GM19468 (cell line): ENCODE measurements around the gene CDH26.

ENCODE experiments used
- ATAC-seq: cut with Tn5 transposase; IDR thresholded peaks from one replicate; pipeline ENCODE4 v1.9.1; 2021; ENCODE audit warnings: mild to moderate bottlenecking, moderate library complexity, moderate number of reproducible peaks; ENCODE audit not compliant: unreplicated experiment; ENCODE audit errors: extremely low read depth

Gene CDH26

DNA sequence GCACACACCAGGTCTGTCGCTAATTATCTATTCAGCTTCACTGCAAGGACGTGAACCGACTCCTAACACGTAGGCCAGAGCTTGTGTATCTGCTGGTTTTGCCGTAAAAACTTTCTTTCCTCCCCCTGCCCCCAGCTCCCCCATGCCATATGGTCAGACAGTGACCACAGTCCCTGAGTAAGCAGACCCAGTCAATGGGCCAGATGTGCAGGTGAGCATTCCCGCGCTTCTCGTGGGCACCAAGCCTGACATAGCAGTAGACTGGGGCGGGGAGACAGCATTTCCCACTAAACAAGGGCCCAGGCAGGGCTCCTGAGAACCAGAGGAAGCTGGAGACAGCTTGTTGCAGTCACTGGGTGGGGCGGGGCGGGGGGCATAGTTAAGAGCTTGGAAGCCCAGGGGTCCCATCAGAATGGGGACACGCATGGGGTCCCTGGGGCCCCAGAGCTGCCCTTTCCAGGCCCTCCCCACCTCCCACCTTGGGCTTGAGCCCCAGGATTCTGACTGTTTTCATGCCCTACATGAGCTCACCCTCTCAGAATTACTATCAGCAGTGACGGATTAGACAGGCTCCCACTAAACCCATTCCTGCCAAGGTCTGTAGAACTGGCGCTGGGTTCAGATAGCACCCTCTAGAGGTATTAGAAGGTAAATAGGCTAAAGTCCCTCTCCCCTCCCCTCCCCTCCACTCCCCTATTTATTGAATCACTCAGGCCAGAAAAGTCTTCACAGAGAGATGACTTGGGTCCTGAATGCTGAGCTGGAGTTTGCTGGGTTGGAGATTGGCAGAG, 51.8 kb downstream of the CDH26 start:
- no peak for ATAC-seq

- no peak for ATAC-seq
These were observed 52.7 kb downstream of the CDH26 start for GRCh38 chr20:60010689-60011458.

DNA sequence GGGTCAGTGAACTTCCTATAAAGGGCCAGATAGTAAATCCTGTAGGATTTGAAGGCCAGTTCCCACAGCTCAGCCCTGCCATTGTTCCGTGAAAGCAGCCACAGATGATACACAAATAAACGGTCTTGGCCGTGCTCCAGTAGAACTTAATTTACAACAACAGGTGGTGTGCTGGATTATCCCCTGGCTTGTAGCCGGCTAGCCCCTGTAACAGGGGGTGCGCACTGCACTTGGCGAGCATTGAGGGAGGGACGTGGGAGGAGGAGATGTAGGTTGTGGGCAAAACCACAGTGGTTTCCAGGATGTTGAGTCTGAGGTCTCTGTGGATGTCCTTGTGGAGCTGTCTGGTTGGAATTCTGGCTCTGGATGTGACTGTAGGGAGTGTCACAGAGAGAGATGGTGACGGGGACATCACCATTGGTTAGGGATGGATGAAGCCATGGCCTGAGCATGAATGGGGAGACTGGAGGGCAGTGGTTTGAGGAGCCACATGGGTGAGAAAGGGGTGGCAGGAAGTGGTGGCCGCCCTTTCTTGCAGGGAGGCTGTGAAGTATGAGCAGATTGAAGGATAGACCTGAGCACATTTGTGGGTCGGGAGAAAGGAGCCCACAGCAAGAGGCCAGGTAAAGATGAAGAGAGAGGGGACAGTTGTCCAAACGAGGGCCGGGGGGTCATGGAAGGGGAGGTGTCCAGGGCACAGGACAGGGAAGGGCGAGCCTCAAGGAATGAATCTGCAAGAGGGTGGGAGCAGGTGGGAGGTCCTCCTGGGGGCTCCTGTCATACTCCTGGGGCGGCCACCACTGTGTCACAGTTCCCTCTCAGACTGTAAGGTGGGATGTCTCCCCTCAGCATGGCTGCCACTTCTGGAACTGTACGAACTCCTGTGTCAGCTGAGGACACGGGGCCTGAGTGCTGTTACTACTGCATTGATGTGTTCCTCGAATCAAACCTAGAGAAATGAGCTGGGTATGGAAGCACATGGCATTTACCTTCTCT, 53.6 kb downstream of the CDH26 start:
- no peak for ATAC-seq

GRCh38 chr20:60013296-60014139, 55.3 kb downstream of the CDH26 start:
- ATAC-seq, result no peak

DNA sequence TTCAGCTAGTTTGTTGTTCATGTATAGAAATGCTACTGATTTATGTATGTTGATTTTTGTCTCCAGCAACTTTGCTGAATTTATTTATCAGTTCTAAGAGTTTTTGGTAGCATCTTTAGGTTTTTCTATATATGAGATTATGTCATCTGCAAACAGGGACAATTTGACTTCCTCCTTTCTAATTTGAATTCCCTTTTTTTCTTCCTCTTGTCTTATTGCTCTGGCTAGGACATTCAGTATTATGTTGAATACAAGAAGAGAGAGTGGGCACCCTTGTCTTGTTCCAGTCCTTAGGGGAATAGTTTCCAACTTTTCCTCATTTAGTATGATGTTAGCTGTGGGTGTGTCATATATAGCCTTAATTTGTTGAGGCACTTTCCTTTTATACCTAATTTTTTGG, 58.2 kb downstream of the CDH26 start:
- ATAC-seq, result no peak

DNA sequence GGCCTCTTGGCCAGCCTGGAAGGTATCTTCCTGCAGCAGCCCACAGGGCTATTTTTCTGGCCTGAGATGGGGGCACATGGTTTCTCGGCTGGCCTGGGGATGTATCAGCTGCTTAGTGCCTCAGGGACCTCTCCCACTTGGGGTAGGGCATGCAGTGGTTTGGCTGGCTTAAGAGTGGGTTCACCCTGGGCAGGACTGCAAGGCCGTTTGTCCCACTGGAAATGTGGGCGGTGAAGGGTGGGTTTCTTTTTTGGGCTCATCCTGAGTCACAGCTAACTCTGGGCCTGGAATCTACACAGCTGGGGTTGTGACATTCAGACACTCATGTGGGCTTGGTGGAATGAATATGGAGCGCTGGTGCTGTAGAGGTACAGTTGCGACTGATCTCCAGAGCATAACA, 62.0 kb downstream of the CDH26 start:
- no peak for ATAC-seq

- ATAC-seq, result no peak
These were observed 62.9 kb downstream of the CDH26 start for GRCh38 chr20:60021104-60021503.

- ATAC-seq, result no peak
These were observed 64.6 kb downstream of the CDH26 start for GRCh38 chr20:60022849-60023248.

- no peak for ATAC-seq
These were observed 66.0 kb downstream of the CDH26 start for GRCh38 chr20:60024245-60024644.

DNA sequence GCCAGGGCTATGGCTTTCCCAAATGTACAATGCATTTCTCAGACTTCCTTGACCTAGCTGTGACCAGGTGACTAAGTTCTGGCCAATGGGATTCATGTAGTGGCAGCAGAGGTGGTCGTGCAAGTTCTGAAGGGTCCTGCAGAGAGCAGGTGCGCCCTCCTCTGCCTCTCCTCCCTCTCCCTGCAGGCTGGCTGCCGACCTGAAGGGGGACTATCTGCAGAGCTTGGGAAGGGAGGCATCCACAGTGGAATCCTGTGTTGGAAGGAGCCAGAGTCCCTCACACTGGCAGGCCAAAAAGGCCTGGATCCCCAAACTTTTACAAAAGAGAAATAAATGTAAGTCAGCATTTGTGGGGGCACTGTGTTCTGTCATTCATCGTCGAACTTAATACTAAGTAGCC, 66.6 kb downstream of the CDH26 start:
- no peak for ATAC-seq

DNA sequence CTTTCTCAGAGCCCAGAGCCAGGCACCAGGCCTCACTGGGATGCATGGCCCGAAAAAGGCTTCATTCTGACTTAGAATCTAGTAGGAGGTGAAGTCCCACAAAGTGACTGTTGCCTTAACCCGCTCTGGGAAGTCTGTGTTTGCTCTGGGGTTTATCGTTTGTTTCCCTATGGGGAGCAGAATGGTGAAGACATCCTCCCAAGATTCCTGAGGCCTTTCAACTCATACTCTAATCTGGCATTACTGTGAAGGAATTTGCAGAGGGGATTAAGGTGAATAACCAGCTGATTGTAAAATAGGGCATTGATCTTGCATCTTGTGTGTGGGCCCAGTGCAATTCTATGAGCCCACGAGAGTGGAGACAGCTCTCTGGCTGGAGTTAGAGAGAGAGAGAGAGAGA, 67.8 kb downstream of the CDH26 start:
- ATAC-seq, result no peak

DNA sequence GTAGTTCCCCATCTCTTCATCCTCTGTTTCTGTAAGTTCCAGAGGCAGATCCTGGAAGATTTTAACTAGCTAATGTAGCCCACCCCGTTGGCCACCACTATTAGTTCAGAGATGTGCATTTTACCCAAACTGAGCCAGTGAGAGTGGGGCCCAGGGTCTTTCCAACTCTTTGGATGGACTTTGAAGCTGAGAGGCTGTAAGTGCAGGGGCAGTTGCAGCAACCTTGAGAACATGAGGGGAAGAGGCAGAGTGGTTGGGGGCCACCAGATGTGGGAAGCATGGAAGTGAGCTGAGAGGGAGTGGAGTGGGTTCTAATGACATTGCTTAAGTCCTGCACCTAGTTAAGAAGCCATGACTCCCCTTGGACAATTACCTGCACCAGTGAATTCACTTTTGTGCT, 72.2 kb downstream of the CDH26 start:
- ATAC-seq, result no peak

DNA sequence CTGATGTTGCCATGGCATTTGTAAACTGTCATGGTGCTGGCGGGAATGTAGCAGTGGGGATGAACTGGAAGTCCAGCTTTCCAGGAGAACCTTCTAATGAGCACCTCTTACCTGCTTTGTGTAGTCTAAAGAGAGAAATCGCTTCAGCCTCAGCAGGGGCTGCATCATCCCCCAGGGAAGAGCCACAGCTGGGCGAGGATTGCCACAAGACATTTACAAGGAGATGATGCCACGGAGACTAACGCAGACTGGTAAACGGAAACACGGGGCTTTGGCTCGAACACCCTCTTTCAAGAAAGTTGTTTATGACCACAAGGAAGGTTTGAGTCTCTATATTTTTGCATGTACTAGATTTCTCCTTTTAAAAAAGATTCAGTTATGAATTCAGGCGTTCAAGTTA, 72.9 kb downstream of the CDH26 start:
- ATAC-seq, result no peak

DNA sequence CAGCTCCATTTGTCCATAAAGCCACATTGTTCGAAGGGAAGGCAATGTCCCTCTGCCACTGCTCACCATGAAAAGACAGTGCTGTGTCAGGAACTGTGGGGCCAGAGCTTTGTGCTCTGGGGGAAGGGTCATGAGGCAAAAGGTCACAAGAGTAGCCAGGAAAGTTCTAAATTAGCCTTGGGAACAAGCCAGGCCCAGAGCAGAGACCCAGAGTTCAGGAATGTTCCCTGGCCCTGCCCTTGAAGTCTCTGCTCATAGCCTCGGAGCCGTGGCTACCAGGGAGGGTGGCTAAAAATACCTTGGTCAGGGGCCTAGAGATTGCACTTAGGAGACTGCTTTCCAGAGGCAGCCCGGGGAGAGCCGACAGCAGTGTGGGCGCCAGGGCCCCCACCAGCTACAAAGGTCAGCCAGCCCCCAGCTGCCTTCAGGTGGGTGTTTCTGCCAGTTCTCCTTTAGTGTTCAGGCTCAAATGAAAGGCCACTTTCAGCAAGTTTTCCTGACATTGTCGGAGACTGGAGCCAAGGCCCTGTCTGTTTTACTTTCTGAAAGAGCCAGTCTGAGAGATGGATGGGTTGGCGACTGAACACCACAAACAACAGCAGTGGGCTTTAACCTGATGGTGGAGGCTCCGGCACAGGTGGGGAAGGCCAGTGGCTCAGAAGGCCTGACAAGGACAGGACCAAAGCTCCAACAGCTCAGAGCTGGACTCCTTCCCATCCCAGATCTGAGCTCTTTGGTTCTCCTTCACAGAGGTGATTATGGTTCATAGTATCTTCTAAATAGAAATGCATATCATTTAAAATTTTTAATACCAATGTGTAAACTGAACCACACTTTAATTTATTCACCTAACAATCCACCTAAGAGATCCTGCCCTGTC, 76.2 kb downstream of the CDH26 start:
- ATAC-seq, result no peak

DNA sequence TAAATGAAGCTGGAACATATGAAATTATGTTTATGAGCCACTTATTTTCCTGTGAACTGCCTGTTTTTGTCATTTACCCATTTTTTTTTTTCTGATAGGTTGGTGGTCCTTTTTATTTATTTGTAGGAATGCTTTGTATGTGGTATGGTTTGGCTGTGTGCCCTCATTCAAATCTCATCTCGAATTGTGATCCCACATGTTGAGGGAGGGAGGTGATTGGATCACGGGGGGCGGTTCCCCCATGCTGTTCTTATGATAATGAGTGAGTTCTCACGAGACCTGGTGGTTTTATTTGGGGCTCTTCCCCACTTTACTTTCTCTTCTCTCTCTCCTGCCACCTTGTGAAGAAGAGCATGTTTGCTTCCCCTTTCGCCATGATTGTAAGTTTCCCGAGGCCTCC, 77.3 kb downstream of the CDH26 start:
- no peak for ATAC-seq

GRCh38 chr20:60036346-60036745, 78.1 kb downstream of the CDH26 start:
- ATAC-seq, result no peak

DNA sequence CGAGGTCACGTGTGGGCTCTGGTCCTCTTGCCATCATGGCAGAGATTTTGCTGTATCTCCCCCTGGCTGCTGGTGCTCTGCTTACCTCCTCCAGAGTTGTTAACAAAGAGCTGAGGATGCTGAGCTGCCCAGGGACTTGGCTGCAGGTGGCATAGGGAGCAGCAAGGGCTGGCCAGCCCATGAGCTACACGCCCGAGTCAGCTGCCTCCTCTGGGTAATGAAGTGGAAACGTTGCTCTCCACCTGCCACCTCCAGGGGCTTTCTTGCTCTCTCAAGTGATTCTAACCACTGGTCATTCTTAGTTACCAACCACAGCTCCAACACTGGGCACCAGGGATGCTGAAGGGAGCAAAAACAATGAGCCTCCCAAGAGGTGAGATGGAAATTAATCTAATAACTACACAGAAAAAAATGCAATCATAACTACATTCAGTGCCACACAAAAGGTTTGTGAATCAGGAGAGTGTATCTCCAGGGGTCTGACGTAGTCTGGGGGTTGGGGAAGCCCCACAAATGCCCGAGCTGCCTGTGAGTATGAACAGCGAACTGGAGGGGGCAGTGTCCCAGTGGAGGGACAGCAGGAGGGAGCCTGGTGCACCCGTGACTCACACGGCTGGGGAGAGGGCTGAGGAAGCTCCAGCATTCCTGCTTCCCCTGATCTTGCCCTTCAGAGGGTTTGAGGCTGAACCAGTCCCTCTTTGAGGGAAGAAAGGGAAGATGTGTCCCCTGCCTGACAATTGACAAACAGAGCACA, 78.7 kb downstream of the CDH26 start:
- ATAC-seq, result no peak

DNA sequence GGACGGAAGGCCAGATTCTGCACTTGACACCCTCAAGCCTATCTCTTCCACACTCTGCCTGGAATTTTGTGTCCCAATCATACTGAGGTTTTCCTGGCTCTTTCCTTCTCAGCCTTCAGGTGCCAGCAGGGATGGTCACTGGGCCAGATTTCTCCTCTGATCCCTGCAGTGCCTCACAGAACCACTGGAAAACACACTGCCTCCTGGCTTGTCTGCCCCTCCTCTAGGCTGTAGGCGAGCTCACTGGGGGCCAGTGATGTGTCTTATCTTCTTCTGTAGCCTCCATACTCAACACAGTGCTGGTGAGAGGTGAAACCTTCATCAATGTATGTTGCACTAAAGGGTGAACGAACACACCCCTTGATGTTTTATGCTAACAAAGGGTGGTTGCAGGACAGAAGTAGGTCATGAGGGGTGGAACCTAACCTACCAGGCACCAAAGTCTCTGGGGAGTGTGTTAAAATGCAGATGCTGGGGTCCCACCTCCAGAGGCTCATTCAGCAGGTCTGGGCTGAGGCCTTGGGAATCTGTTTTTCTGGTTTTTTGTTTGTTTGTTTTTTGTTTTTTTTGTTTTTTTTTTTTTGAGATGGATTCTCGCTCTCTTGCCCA, 80.3 kb downstream of the CDH26 start:
- ATAC-seq, result no peak
